Activated CD8-positive, alpha-beta memory T cell treated with anti-CD3 and anti-CD28 coated beads for 36 hours (primary cell): ENCODE data around the gene DHRS13. TPM values are rescaled to one million over a fixed set of nuclear protein-coding genes. Genes with fewer than 3 reads are reported as not detected.

ENCODE experiments used
- CTCF ChIA-PET: fragments of 350-600 bp; sonication (Branson Sonifier 250); formaldehyde crosslinking; loops from one replicate; lab custom pipeline; 2021; ENCODE audit warnings: antibody characterized with exemption; lab: Charles Lee
- POLR2A ChIA-PET: fragments of 350-600 bp; sonication (Branson Sonifier 250); formaldehyde crosslinking; loops from one replicate; lab custom pipeline; 2021; ENCODE audit warnings: antibody characterized with exemption; lab: Charles Lee
- total RNA-seq, 2 experiments: library from RNA; stranded (reverse); gene quantifications; one replicate each; pipeline ENCODE4 v1.2.3, GENCODE V29; 2021

The DHRS13 gene
- total RNA-seq, 2 experiments from 2014 or later = 33.6 to 34.3 TPM

DNA sequence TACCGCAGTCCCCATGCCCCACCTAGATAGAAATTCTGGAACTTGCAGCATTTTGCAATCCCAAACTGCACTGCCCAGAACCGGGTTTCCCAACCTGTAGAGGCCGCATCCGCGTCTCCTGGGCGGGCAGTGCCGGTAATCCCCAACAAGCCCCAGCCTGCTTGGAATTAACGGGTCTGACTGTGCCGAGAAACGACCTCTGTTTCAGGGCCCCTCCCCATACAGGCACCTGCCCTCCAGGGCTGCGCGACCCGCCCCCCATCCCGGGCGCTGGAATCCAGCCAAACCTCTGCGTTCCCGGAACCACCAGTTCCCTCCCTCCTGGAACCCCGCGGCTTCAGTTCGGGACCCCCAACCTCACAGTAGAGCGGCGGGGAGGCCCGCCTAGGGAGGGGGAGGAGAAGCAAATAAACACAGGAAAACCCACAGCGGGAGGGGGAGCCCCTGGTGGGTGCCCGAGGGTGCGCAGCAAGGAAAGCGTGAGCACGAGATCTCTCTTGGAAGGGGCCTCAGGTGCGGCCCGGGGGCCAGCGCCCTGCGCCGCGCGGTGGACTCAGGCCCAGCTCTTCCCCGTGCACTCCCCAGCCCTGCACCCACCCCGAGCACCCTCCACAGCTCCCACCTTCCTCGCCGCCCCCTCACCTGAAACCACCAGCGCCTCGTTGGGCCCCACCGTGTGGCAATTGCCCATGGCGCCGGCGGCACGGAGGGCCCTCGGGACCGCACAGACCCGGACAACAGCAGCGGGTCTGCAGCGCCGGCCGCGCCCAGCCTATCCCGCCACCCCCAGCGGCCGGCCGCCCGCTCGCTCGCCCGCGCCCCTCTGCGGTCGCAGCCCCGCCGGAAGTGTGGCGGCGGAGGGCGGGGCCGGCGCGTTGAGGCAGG is 5.8 kb downstream of the DHRS13 start, which contains the start of gene FLOT2:
FLOT2 (minus strand) TSS at position 850 of the 885 bp plus-strand sequence; CDS start at position 691, 159 bp downstream.
- ChIA-PET CTCF (interaction anchor here (1.0 to 2.2 kb wide), 8 partner anchors 19 to 170 kb away, joined by 3 to 13 read pairs (median 3); partner anchors contain the start of genes FAM222B, PHF12 and TLCD1), POLR2A (interaction anchor here (0.6 to 1.1 kb wide), 7 partner anchors 14 to 171 kb away, joined by 3 to 9 read pairs (median 4); partner anchors contain the start of gene TLCD1)

DNA sequence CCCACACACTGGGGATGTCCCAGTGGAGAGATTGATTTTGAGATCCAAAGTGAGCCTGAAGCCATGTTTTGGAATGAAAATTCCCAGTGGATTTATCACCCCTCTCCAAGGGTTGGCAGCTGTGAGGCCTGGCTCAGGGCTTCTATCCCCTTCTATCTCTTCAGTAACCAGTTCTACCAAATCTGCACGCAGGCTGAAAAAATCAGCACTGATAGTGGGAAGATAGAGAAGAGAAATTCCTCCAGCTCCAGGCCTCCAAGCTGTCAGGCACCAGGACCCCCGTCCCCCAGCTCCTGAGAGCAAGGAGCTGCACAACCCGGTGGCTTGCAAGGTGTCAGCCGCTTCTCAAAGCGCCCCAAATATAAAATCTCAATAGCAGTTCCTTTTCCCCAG is 6.4 kb downstream of the DHRS13 start:
- ChIA-PET CTCF (interaction anchor here (1.0 to 2.0 kb wide), 4 partner anchors 26 to 170 kb away, joined by 3 to 7 read pairs (median 4); no protein-coding TSS in a partner anchor), POLR2A (interaction anchor here (0.6 to 0.7 kb wide), 2 partner anchors 14 to 41 kb away, joined by 4 to 5 read pairs; no protein-coding TSS in a partner anchor)

GRCh38 chr17:28895794-28896447 is 7.0 kb downstream of the DHRS13 start:
- CTCF ChIA-PET = interaction anchor here (1.0 to 2.0 kb wide), 4 partner anchors 25 to 169 kb away, joined by 3 to 7 read pairs (median 4); no protein-coding TSS in a partner anchor
- POLR2A ChIA-PET = no interaction called here

DNA sequence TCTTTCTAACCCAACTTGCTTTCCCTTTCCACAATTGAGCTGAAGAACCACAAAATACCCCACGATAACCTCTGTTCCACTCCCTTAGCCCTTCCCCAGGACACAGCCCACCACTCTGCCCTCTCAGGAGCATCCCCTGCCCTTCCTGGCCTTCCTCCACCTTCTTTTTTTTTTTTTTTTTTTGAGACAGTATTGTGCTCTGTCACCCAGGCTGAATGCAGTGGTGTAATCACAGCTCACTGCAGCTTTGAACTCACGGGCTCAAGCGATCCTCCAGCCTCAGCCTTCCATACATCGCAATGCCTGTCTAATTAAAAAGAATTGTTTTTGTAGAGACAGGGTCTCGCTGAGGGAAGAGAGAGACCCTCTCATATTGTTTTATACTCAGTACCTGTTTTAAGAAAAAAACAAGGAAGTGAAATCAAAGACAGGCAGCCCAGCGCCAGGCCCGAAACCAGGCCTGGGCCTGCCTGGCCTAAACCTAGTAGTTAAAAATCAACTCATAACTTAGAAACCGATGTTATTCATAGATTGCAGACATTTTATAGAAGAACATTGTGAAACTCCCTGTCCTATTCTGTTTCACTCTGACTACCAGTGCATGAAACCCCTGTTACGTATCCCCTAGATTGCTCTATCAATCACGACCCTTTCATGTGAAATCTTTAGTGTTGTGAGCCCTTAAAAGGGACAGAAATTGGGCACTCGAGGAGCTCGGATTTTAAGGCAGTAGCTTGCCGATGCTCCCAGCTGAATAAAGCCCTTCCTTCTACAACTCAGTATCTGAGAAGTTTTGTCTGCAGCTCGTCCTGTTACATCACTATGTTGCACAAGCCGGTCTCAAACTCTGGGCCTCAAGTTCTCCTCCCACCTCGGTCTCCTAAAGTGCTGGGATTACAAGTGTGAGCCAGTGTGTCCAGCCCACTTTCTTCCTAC is 9.4 kb downstream of the DHRS13 start:
- ChIA-PET POLR2A (interaction anchor here (0.5 to 1.1 kb wide), 6 partner anchors 9 to 392 kb away, joined by 3 to 5 read pairs (median 4); partner anchors contain the start of gene DHRS13), CTCF (interaction anchor here (0.7 to 2.9 kb wide), 5 partner anchors 9 to 130 kb away, joined by 3 to 18 read pairs (median 5); partner anchors contain the start of gene DHRS13)

DNA sequence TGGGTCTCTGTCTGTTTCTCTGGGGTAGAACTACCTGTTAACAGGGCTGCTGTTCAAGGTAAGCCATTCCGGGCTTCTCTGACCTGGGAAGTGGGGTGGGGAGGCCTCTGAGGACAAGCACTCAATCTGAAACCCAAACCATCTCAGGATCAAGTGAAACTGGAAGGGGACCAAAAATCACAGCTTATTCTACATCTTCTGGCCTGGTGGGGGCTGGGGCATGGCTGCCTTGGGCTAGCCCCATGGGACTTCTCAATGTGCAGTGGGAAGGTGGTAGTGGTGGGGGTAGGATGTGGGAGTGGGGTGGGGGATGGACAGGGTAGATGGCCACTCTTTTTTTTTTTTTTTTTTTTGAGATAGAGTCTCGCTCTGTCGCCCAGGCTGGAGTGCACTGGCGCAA is 10.9 kb downstream of the DHRS13 start:
- CTCF ChIA-PET = interaction anchor here (1.1 to 2.9 kb wide), 5 partner anchors 9 to 128 kb away, joined by 3 to 18 read pairs (median 4); partner anchors contain the start of gene DHRS13
- POLR2A ChIA-PET = interaction anchor here (0.7 to 1.0 kb wide), 2 partner anchors 9 to 10 kb away, joined by 3 read pairs; no protein-coding TSS in a partner anchor

- POLR2A ChIA-PET = no interaction called here
- CTCF ChIA-PET = interaction anchor here (2.9 kb wide), 1 partner anchor 11 kb away, joined by 18 read pairs; the partner anchor contains the start of gene DHRS13
Measured at GRCh38 chr17:28891201-28891600, 11.7 kb downstream of the DHRS13 start.

DNA sequence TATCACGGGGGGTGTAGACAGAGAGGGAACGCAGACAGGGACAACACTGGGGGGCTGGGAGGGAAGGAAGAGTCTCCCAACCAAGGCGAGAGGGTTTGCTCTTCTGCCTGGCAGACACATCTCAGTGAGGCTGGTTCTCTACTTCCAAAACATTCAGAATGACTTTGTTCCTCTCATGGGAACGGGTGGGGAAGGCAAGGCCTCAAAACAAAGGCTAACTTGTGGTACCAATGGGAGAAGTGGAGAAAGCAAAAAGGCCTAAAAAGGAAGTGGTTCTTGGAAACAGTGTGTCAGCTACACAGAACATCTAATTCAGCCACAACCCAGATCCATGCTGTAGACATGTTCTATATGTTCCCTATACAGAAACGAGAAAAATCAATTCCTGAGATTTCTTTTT is 12.9 kb downstream of the DHRS13 start:
- ChIA-PET POLR2A (interaction anchor here (0.7 kb wide), 2 partner anchors 48 to 162 kb away, joined by 5 to 6 read pairs; no protein-coding TSS in a partner anchor), CTCF (interaction anchor here (1.2 kb wide), 1 partner anchor 10 kb away, joined by 3 read pairs; no protein-coding TSS in a partner anchor)

GRCh38 chr17:28888832-28889231 is 14.0 kb downstream of the DHRS13 start:
- CTCF ChIA-PET = no interaction called here
- POLR2A ChIA-PET = no interaction called here

- ChIA-PET CTCF (interaction anchor here (1.0 kb wide), 1 partner anchor 14 kb away, joined by 3 read pairs; no protein-coding TSS in a partner anchor), POLR2A (interaction anchor here (0.5 kb wide), 1 partner anchor 23 kb away, joined by 4 read pairs; no protein-coding TSS in a partner anchor)
Measured at GRCh38 chr17:28887871-28888471, 14.9 kb downstream of the DHRS13 start.

GRCh38 chr17:28885951-28886350 is 16.9 kb downstream of the DHRS13 start:
- ChIA-PET CTCF (no interaction called here), POLR2A (no interaction called here)

DNA sequence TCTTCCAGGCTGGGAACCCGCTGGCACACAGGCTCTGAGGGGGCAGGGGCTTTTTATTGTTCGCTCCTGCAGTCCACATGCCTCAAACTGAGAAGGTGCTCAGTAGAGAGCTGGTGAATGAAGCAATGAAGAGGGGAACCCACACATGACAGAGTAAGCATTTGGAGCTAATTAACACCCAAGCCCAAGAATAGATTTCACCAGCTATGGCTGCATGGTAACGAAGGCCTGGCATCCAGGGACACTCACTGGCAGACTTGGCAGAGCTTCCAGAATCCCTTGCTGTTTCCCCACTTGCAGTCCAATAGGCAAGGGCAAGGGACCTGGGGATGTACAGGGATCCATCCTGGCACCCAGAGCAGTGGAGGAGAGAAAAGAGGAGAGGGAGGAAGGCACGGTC is 17.5 kb downstream of the DHRS13 start:
- POLR2A ChIA-PET = no interaction called here
- CTCF ChIA-PET = no interaction called here

- POLR2A ChIA-PET = no interaction called here
- CTCF ChIA-PET = interaction anchor here (0.9 to 2.0 kb wide), 3 partner anchors 8 to 35 kb away, joined by 3 to 5 read pairs (median 3); no protein-coding TSS in a partner anchor
Measured at GRCh38 chr17:28883967-28884702, 18.7 kb downstream of the DHRS13 start.

DNA sequence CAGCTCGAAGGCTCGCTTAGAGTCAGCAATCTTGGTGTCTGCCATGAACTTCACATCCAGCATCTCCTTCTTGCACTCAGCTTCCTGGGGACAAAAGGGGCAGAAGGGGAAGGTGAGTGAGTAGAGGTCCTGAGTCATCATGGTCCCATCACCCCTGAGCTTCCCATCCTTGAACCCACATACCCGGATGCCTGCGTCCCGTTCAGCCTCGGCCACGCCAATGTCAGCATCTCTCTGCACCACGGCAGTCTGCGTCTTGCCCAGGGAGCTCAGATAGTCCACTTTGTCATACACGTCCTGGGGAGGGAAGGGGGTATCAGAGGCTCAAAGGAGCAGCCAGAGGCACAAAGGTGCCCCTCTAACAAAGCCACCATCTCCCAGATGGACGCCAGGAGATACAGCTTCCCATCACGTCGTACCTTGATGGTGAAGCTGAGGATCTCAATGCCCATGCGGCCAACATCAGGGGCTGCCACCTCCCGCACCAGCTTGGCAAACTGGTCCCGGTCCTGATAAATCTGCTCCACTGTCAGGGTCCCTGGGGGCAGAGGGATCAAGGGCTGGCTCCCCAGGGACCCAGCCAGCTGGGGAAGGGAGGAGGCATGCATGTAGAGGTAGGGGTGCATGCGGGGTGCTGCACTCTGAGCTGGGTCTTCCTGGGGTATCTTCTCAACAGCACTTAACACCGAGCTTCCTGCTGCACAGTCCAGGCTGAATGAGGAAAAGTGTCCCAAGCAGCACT is 20.6 kb downstream of the DHRS13 start:
- CTCF ChIA-PET = interaction anchor here (0.7 to 2.0 kb wide), 3 partner anchors 10 to 118 kb away, joined by 3 to 5 read pairs (median 3); no protein-coding TSS in a partner anchor

DNA sequence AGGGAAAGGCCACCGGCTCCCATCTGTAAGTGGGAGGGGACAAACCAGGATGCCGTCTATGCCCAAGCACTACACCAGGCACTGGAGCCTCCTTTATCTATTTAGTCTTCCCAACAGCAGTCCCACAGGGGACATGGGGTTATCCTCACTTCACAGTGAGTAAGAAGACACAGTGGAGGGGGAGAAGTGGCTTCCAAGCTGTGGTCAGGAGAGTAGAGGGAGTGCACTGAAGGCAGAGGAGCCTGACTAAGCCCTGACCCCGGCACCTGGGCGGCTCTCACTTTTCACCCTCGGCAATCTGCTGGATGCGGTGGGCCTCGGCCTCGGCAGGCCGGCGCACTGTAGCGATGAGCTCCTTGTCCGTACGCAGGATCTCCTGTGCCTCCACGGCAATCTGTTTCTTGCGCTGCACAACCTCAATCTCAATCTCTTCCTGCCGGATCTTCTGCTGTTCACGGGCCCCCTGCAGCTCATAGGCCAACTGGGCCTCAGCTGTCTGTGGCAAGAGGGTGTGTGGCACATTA is 21.3 kb downstream of the DHRS13 start:
- POLR2A ChIA-PET = interaction anchor here (1.2 kb wide), 1 partner anchor 11 kb away, joined by 3 read pairs; no protein-coding TSS in a partner anchor
- CTCF ChIA-PET = no interaction called here

More for the DNA sequence above, 20.6 kb downstream of the DHRS13 start:
- POLR2A ChIA-PET = interaction anchor here (0.7 to 1.2 kb wide), 2 partner anchors 10 to 14 kb away, joined by 3 to 5 read pairs; no protein-coding TSS in a partner anchor

DNA sequence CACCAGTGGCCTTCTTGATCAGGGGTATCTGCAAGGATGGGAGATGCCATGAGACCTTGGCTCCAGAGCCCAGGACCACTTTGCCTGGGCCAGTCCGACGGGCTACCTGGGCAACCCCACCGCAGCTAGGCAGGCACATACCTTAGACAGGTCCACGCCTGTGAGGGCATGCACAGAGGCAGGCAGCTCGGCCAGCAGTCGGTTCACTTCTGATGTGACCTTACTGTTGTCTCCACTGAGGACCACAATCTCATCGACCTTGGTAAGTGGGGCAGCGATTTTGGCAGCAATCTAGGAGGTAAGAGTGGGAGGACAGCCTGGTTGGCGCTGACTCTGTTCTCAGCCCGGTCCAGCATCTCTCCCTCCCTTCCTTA is 22.3 kb downstream of the DHRS13 start:
- ChIA-PET CTCF (interaction anchor here (1.3 kb wide), 1 partner anchor 9 kb away, joined by 3 read pairs; no protein-coding TSS in a partner anchor), POLR2A (no interaction called here)
